ENCODE data around the gene ACAD8. TPM values are rescaled to one million over a fixed set of nuclear protein-coding genes. Genes with fewer than 3 reads are reported as not detected.

ACAD8 gene
- total RNA-seq, 1 donor from 2014 or later, result 27.3 TPM

DNA sequence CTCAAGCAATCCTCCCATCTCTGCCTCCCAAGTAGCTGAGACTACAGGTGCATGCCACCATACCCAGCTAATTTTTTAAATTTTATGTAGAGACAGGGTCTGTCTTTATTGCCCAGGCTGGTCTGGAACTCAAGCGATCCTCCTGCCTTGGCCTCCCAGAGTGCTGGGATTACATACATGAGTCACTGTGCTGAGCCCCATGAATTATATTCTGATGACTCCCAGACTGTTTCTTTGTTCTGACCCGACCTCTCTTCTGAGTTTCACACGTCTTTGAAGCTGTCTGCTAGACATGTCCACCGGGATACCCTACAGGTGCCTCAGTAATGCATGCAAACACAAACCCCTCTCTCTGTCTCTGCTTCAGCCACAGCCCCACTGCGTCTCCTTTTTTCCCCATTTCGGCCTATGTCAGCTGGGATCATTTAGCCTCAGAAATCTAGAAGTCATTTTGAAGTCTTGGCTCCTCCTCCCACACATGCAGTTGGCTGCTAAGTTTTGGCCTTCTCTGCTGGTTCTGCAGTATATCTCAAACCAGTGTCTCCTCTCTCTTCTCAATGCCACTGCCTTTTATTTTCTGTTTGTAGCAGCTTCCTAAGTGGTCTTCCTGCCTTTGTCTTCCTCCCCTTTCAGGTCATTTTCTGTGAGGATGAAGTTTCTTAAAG lies 24.1 kb upstream of the ACAD8 start:
- H3K4me3 Mint-ChIP-seq (ENCODE audit: low read depth), result no peak overlapping the region
- intact Hi-C loops (cut with micrococcal nuclease), result loop anchor here (10.0 kb wide), 1 partner anchor 194 kb away; no protein-coding TSS in a partner anchor
- no peak overlapping the region for H3K27ac Mint-ChIP-seq

GRCh38 chr11:134230339-134230738 lies 23.0 kb upstream of the ACAD8 start:
- Mint-ChIP-seq H3K27me3 (ENCODE audit: low read depth) (no peaks in the 10 kb centered on the region), H3K9me3 (no peaks in the 10 kb centered on the region), H3K36me3 (ENCODE audit: low read depth) (peaks cover 21% of the 10 kb centered on the region), H3K27ac (peak overlapping the region; percentile 33), H3K4me1 (ENCODE audit: low read depth) (peaks cover 70% of the 10 kb centered on the region), H3K4me3 (ENCODE audit: low read depth) (no peak overlapping the region)
- intact Hi-C loops (cut with micrococcal nuclease), result no loop called here
- no peak for DNase-seq (ENCODE audit: low spot score)

More for the DNA sequence above, 24.1 kb upstream of the ACAD8 start:
- DNase-seq (ENCODE audit: low spot score), result no peak
- Mint-ChIP-seq H3K36me3 (ENCODE audit: low read depth) (peaks cover 16% of the 10 kb centered on the region), H3K9me3 (no peaks in the 10 kb centered on the region), H3K4me1 (ENCODE audit: low read depth) (peaks cover 70% of the 10 kb centered on the region), H3K27me3 (ENCODE audit: low read depth) (no peaks in the 10 kb centered on the region)

DNA sequence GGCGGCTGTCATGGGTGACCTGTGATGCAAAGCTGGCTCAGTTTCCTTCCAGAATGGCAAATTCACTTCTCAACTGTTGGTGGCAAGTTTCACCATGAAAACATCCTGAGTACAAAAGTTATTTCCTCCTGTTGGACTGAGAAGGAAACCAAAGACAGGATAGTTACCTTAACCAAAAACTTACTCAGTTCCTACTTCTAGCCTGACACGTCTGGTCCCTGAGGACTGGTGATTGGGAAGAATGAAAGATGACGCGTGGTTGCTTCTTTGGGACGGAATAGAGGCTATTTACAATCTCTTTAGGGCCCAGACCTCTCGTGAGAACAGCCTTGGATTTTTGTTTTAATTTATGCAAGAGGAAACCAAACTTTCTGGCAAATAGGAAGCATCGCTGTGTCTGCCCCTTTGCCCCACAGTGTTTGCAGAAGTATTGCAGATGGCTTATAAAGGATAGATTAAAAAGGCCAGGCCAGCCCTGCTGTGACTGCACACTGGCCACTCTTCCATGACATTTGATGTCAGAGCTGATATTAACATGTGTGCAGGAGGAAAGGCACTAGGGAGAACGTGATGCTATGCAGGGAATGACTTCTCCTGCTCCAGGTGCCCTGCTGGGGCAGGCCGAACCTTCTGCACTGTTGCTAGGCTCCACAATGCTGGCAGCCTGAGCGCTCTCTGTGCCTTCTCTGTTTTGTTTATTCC lies 21.3 kb upstream of the ACAD8 start:
- DNase-seq (ENCODE audit: low spot score), result no peak
- Mint-ChIP-seq H3K4me3 (ENCODE audit: low read depth) (no peak overlapping the region), H3K4me1 (ENCODE audit: low read depth) (peaks cover 56% of the 10 kb centered on the region), H3K27ac (peak overlapping the region; percentile 7), H3K36me3 (ENCODE audit: low read depth) (peaks cover 29% of the 10 kb centered on the region), H3K27me3 (ENCODE audit: low read depth) (no peaks in the 10 kb centered on the region), H3K9me3 (no peaks in the 10 kb centered on the region)
- intact Hi-C loops (cut with micrococcal nuclease), result no loop called here

DNA sequence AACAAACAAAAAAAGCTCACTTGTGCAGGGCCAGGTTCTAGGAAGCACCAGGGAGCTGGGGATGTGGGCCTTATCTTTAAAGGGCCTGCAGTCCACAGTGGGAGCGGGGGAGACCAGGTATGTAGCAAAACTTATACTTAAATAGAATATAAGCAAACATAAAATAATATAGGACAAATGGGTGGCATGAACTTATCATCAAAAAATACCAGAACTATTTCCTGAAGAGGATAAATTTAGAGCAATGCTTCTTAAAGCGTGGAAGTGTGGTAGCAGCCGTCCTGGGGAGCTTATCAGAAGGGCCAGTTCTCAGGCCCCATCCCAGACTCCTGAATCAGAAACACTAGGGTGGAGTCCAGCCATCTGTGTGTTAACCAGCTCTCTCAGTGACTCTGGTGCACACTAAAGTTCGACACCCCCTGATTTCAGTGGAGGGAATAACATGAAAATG lies 19.6 kb upstream of the ACAD8 start:
- Mint-ChIP-seq H3K4me3 (ENCODE audit: low read depth) (no peak overlapping the region), H3K27me3 (ENCODE audit: low read depth) (no peaks in the 10 kb centered on the region), H3K9me3 (no peaks in the 10 kb centered on the region), H3K27ac (no peak overlapping the region), H3K36me3 (ENCODE audit: low read depth) (peaks cover 31% of the 10 kb centered on the region), H3K4me1 (ENCODE audit: low read depth) (peaks cover 42% of the 10 kb centered on the region)
- intact Hi-C loops (cut with micrococcal nuclease), result no loop called here
- no peak for DNase-seq (ENCODE audit: low spot score)

DNA sequence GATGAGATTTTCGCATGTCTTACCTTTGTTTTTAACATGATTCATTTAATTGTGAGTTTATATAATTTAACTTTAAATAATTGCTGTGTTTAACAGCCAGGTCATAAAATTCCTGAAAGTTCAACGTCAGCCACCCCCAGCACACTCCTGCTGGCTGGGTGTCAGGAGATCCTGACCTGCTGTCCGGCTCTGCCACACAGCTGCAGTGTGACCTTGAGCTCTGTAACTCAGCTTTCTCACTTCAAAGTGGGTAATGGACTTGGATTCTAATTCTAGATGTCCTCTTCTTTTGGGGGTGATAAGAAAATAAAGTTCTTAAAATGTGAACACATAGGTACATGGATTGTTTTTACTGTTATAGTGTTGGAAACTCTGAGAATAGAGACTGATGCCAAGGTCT lies 18.0 kb upstream of the ACAD8 start:
- no peak overlapping the region for H3K4me3 Mint-ChIP-seq (ENCODE audit: low read depth)
- H3K36me3 Mint-ChIP-seq (ENCODE audit: low read depth), result peaks cover 38% of the 10 kb centered on the region
- intact Hi-C loops (cut with micrococcal nuclease), result no loop called here
- no peak overlapping the region for H3K27ac Mint-ChIP-seq
- H3K27me3 Mint-ChIP-seq (ENCODE audit: low read depth), result no peaks in the 10 kb centered on the region
- no peaks in the 10 kb centered on the region for H3K9me3 Mint-ChIP-seq
- H3K4me1 Mint-ChIP-seq (ENCODE audit: low read depth), result peaks cover 29% of the 10 kb centered on the region
- no peak for DNase-seq (ENCODE audit: low spot score)

DNA sequence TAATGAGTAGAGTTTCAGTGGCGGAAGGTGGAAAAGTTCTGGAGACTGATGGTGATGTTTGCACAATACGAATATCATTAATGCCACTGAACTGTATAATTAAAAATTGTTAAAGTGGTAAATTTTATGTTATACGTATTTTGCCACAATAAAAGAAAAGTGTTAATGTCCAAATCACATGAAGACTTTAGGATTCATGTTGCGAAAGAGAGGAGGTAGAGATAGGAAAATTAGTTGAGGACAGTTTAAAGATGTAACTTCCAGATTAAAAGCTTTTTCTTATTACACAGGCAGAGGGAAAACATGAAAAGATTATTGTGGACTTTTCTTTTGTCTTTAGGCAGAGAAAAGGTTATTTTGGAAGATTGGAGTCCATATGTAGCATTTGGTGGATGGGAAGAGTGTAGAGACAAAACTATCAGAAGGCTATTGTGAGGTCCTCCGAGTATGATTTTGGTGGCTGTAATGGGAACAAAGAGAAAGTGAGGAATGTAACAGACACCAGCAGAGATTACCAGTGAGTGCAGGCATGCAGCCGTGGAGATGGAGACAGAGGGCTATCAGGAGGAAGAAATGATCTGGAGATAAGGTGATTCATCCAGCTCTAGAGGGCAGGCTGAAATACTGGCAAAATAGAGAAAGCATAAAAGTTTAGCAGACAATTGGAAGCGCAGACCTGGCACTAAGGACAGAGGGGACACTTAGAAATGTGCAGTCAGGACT lies 16.4 kb upstream of the ACAD8 start:
- H3K27ac Mint-ChIP-seq, result peak overlapping the region; percentile 24
- no peaks in the 10 kb centered on the region for H3K9me3 Mint-ChIP-seq
- no peak overlapping the region for H3K4me3 Mint-ChIP-seq (ENCODE audit: low read depth)
- DNase-seq (ENCODE audit: low spot score), result no peak
- intact Hi-C loops (cut with micrococcal nuclease), result no loop called here
- peaks cover 35% of the 10 kb centered on the region for H3K36me3 Mint-ChIP-seq (ENCODE audit: low read depth)
- no peaks in the 10 kb centered on the region for H3K27me3 Mint-ChIP-seq (ENCODE audit: low read depth)
- peaks cover 18% of the 10 kb centered on the region for H3K4me1 Mint-ChIP-seq (ENCODE audit: low read depth)

DNA sequence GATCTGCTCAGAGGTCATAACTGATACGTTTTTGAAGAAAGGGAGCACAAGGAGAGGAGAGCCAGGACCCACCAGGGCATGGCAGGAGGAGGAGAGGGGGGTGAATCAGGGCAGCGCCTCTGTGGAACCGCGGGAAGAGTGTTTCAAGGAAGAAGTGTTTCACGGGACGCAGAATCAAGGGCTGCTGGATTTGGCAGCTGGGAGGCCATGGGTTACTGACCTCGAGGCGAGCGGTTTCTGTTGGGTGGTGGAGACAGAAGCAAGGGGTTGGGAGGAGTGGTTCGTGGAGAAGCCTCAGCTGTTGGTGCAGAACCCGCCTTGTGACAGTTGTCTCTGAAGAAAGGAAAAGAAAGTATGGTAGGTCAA lies 15.8 kb upstream of the ACAD8 start:
- H3K27me3 Mint-ChIP-seq (ENCODE audit: low read depth), result no peaks in the 10 kb centered on the region
- peaks cover 13% of the 10 kb centered on the region for H3K4me1 Mint-ChIP-seq (ENCODE audit: low read depth)
- intact Hi-C loops (cut with micrococcal nuclease), result no loop called here
- DNase-seq (ENCODE audit: low spot score), result no peak
- peaks cover 38% of the 10 kb centered on the region for H3K36me3 Mint-ChIP-seq (ENCODE audit: low read depth)
- no peak overlapping the region for H3K4me3 Mint-ChIP-seq (ENCODE audit: low read depth)
- peak overlapping the region; percentile 24 for H3K27ac Mint-ChIP-seq
- no peaks in the 10 kb centered on the region for H3K9me3 Mint-ChIP-seq

- Mint-ChIP-seq H3K27ac (no peak overlapping the region), H3K9me3 (no peaks in the 10 kb centered on the region), H3K4me1 (ENCODE audit: low read depth) (peaks cover 5% of the 10 kb centered on the region), H3K4me3 (ENCODE audit: low read depth) (no peak overlapping the region), H3K36me3 (ENCODE audit: low read depth) (peaks cover 52% of the 10 kb centered on the region), H3K27me3 (ENCODE audit: low read depth) (no peaks in the 10 kb centered on the region)
- DNase-seq (ENCODE audit: low spot score), result no peak
- intact Hi-C loops (cut with micrococcal nuclease), result no loop called here
Observed at GRCh38 chr11:134238956-134239355, 14.4 kb upstream of the ACAD8 start.

DNA sequence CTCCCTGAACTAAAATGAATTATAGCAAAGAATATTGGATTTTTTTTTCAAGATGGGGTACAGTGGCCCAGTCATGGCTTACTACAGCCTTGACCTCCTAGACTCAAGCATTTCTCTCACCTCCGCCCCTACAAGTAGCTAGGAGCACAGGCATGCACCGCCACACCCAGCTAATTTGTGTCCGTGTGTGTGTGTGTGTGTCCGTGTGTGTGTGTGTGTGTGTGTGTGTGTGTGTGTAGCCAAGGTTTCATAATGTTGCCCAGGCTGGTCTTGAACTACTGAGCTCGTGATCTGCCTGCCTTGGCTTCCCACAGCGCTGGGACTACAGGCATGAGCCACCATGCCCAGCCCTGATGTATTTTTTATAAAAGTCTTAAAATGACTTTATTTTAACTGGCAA lies 12.8 kb upstream of the ACAD8 start:
- DNase-seq (ENCODE audit: low spot score), result no peak
- no peaks in the 10 kb centered on the region for H3K27me3 Mint-ChIP-seq (ENCODE audit: low read depth)
- peaks cover 57% of the 10 kb centered on the region for H3K36me3 Mint-ChIP-seq (ENCODE audit: low read depth)
- no peaks in the 10 kb centered on the region for H3K9me3 Mint-ChIP-seq
- no peak overlapping the region for H3K27ac Mint-ChIP-seq
- intact Hi-C loops (cut with micrococcal nuclease), result no loop called here
- no peak overlapping the region for H3K4me3 Mint-ChIP-seq (ENCODE audit: low read depth)
- peaks cover 5% of the 10 kb centered on the region for H3K4me1 Mint-ChIP-seq (ENCODE audit: low read depth)

DNA sequence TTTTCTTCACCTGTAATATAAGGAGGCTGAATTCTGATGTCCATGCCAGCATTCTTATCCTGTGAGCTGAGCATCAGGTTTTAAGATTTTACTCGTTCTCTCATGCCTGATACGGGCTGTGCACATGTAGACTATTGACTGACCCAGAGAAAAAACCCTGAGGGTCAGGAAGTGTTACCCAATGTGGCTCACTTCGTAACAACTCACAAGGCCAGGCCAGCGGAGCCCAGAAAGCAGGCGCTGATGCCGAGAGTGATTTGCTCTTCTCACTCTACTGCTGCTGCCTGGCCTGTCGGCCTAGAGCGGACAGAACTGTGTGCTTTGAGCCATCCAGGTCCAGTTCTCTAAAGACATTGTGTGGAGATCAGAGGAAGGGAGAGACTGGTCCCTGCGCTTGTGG lies 11.0 kb upstream of the ACAD8 start:
- Mint-ChIP-seq H3K36me3 (ENCODE audit: low read depth) (peaks cover 56% of the 10 kb centered on the region), H3K4me3 (ENCODE audit: low read depth) (no peak overlapping the region), H3K27me3 (ENCODE audit: low read depth) (no peaks in the 10 kb centered on the region), H3K27ac (no peak overlapping the region), H3K9me3 (no peaks in the 10 kb centered on the region), H3K4me1 (ENCODE audit: low read depth) (peaks cover under 1% of the 10 kb centered on the region)
- intact Hi-C loops (cut with micrococcal nuclease), result no loop called here
- DNase-seq (ENCODE audit: low spot score), result no peak

- no peak for DNase-seq (ENCODE audit: low spot score)
- H3K36me3 Mint-ChIP-seq (ENCODE audit: low read depth), result peaks cover 60% of the 10 kb centered on the region
- H3K27me3 Mint-ChIP-seq (ENCODE audit: low read depth), result no peaks in the 10 kb centered on the region
- H3K27ac Mint-ChIP-seq, result no peak overlapping the region
- intact Hi-C loops (cut with micrococcal nuclease), result no loop called here
- H3K4me1 Mint-ChIP-seq (ENCODE audit: low read depth), result peaks cover 7% of the 10 kb centered on the region
- no peaks in the 10 kb centered on the region for H3K9me3 Mint-ChIP-seq
- H3K4me3 Mint-ChIP-seq (ENCODE audit: low read depth), result no peak overlapping the region
Observed at GRCh38 chr11:134243913-134244312, 9.5 kb upstream of the ACAD8 start.

GRCh38 chr11:134244593-134244992 lies 8.8 kb upstream of the ACAD8 start:
- Mint-ChIP-seq H3K36me3 (ENCODE audit: low read depth) (peaks cover 61% of the 10 kb centered on the region), H3K4me3 (ENCODE audit: low read depth) (no peak overlapping the region), H3K4me1 (ENCODE audit: low read depth) (peaks cover 12% of the 10 kb centered on the region), H3K9me3 (no peaks in the 10 kb centered on the region), H3K27me3 (ENCODE audit: low read depth) (no peaks in the 10 kb centered on the region), H3K27ac (no peak overlapping the region)
- DNase-seq (ENCODE audit: low spot score), result no peak
- intact Hi-C loops (cut with micrococcal nuclease), result no loop called here

DNA sequence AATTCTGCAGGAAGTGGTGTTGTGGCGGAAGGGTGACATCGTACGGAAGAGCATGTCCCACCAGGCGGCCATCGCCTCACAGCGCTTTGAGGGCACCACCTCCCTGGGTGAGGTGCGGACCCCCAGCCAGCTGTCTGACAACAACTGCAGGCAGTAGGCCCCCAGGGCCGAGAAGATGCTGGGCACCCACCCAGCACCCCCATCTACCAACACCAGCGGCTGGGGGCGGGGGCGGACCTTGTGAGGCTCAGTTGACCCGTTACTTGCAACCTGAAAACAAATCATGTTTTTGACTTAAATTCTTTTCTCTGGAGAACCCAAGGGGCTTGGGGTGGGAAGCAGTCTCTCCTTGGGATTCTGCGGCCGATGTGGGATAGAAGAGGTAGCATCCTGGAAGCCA lies 7.9 kb upstream of the ACAD8 start:
- peaks cover 58% of the 10 kb centered on the region for H3K36me3 Mint-ChIP-seq (ENCODE audit: low read depth)
- no peaks in the 10 kb centered on the region for H3K9me3 Mint-ChIP-seq
- no peak overlapping the region for H3K27ac Mint-ChIP-seq

More for the DNA sequence above, 7.9 kb upstream of the ACAD8 start:
- intact Hi-C loops (cut with micrococcal nuclease), result no loop called here
- Mint-ChIP-seq H3K27me3 (ENCODE audit: low read depth) (no peaks in the 10 kb centered on the region), H3K4me1 (ENCODE audit: low read depth) (peaks cover 12% of the 10 kb centered on the region), H3K4me3 (ENCODE audit: low read depth) (no peak overlapping the region)
- DNase-seq (ENCODE audit: low spot score), result no peak

All from activated T-helper 2 cell treated with anti-CD3 and anti-CD28 coated beads, Interferon-gamma antibody, Interleukin-2, Interleukin-4, amounts not matched to agents 10 μg/mL and 5 μg/mL and 100 μg/mL, durations not matched to agents 14 hours and 24 hours and 36 hours (primary cell).